ENCODE data around the gene GRIN2A. TPM values are rescaled to one million over a fixed set of nuclear protein-coding genes. Genes with fewer than 3 reads are reported as not detected.
A peak's percentile ranks its signal among the peaks of the same experiment; 100 is the strongest.

GRIN2A gene
- polyA plus RNA-seq, 5 donors, result 0.10 to 0.94 (median 0.32) TPM

GRCh38 chr16:9969580-9969979 lies 212.6 kb downstream of the GRIN2A start:
- DNase-seq, result no peak

- no peak for DNase-seq
Measured at GRCh38 chr16:9966569-9967157, 215.6 kb downstream of the GRIN2A start.

- no peak for DNase-seq
Measured at GRCh38 chr16:9965079-9965478, 217.1 kb downstream of the GRIN2A start.

GRCh38 chr16:9964426-9964825 lies 217.8 kb downstream of the GRIN2A start:
- DNase-seq, result no peak

- DNase-seq, result no peak
Measured at GRCh38 chr16:9957433-9957832, 224.8 kb downstream of the GRIN2A start.

- DNase-seq, result no peak
Measured at GRCh38 chr16:9957002-9957401, 225.2 kb downstream of the GRIN2A start.

GRCh38 chr16:9955677-9956076 lies 226.6 kb downstream of the GRIN2A start:
- no peak for DNase-seq

GRCh38 chr16:9953908-9954570 lies 228.2 kb downstream of the GRIN2A start:
- DNase-seq, result no peak

- no peak for DNase-seq
Measured at GRCh38 chr16:9950658-9951057, 231.6 kb downstream of the GRIN2A start.

- DNase-seq, result no peak
Measured at GRCh38 chr16:9949396-9949795, 232.8 kb downstream of the GRIN2A start.

GRCh38 chr16:9948933-9949332 lies 233.3 kb downstream of the GRIN2A start:
- DNase-seq, result no peak

GRCh38 chr16:9946022-9946720 lies 236.1 kb downstream of the GRIN2A start:
- no peak for DNase-seq

- no peak for DNase-seq
Measured at GRCh38 chr16:9943121-9943520, 239.1 kb downstream of the GRIN2A start.

- DNase-seq, result no peak
Measured at GRCh38 chr16:9941245-9941644, 241.0 kb downstream of the GRIN2A start.

GRCh38 chr16:9934723-9935508 lies 247.3 kb downstream of the GRIN2A start:
- peak in 1 of 2 donors; percentile 1 for DNase-seq

- DNase-seq, result no peak
Measured at GRCh38 chr16:9932919-9933653, 249.1 kb downstream of the GRIN2A start.

- DNase-seq, result no peak
Measured at GRCh38 chr16:9932000-9932399, 250.2 kb downstream of the GRIN2A start.

- no peak for DNase-seq
Measured at GRCh38 chr16:9929836-9930235, 252.4 kb downstream of the GRIN2A start.

- DNase-seq, result no peak
Measured at GRCh38 chr16:9929313-9929712, 252.9 kb downstream of the GRIN2A start.

GRCh38 chr16:9922441-9922840 lies 259.8 kb downstream of the GRIN2A start:
- DNase-seq, result no peak

- DNase-seq, result no peak
Measured at GRCh38 chr16:9921997-9922396, 260.2 kb downstream of the GRIN2A start.

GRCh38 chr16:9919460-9919859 lies 262.8 kb downstream of the GRIN2A start:
- DNase-seq, result no peak

Measured in right lung (tissue), 5 donors.